CD1c-positive myeloid dendritic cell (primary cell): Measurements from ENCODE around the gene KMT5C.
"Not testable (repeated sequence)": the region's sequence is repeated elsewhere in the genome, so short reads cannot be mapped to it uniquely, and the experiment has no call there.

Experiments used
- DNase-seq: peaks from one replicate; pipeline ENCODE4 v3.0.0-alpha.2; 2016; ENCODE audit errors: extremely low spot score

Gene KMT5C

GRCh38 chr19:55319785-55320184 is 19.9 kb upstream of the KMT5C start:
- no peak for DNase-seq

DNA sequence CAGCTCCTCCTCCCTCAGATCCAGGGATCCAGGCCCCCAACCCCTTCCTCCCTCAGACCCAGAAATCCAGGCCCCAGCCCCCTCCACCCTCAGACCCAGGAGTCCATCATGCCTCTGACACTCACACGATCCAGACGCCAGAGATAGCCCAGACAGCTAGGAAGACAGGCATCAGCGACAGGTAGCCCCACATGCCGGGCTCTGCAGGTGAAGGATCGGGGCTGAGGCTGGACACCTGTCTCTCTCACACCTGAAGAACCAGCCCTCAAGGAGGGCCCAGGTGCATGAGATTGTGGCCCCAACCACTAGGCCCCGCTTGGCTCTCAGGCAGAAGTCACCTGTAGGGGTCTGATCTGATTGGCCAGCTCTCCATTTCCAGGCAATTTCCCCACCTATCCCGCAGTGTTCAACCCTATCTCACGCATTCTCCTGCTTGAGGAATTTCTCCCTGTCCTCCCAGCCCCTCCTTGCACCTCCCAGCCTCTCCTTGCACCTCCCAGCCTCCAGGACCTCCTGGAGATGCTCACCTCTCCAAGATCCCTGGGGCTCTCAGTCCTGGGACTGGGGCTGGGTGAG is 18.7 kb upstream of the KMT5C start:
- DNase-seq = no peak

- DNase-seq = peak; percentile 37
Observed at GRCh38 chr19:55321466-55322137, 18.1 kb upstream of the KMT5C start.

DNA sequence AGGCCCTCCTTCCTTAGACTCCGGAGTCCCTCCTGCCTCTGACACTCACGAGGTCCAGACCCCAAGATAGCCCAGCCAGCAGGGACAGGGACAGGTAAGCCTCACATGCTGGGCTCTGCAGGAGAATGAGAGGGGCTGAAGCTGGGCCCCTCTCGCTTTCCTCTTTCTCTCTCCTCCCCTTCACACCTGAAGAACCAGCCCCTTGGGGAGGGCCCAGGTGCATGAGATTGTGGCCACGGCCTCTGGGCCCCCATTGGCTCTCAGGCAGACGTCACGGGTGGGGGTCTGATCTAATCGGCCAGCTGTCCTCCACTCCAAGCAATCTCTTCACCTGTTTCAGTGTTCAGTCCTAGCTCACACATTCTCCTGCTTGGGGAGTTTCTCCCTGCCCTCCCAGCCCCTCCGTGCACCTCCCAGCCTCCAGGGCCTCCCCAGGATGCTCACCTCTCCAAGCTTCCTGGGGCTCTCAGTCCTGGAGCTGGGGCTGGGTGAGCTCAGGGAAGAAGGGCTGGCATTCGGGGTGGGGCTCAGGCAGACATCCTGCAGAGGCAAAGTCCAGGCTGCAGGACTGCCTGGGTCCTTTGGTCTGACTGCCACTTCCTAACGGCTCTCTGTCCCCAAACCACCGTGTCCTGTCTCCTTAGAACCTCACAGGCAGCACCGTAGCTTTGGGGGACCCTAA is 17.3 kb upstream of the KMT5C start:
- no peak for DNase-seq

DNA sequence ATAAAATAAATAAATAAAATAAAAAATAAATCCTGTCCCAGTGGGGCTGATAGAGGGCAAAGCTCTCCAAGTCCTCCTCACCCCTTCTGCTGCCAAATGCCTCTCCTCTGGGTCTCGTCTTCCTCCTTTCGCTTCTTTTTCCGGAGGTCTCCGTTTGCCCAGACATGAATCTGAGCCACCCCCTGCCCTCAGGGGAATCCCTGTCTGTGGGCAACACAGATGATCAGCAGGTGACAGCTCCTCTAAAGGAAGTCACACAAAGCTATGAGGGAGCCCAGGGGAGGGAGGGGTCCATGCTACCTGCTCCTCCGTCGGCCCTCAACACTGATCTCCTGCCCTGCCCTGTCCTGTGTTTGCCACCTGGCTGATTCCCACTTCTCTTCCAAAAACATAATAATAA is 15.0 kb upstream of the KMT5C start:
- DNase-seq = peak; percentile 25

- DNase-seq = peak; percentile 70
Observed at GRCh38 chr19:55325172-55325571, 14.5 kb upstream of the KMT5C start, which contains the start of gene TMEM150B. Gene TMEM150B, minus strand, starts transcription at chr19:55325341. Its CDS starts 4,305 bp downstream, at chr19:55321036.

DNA sequence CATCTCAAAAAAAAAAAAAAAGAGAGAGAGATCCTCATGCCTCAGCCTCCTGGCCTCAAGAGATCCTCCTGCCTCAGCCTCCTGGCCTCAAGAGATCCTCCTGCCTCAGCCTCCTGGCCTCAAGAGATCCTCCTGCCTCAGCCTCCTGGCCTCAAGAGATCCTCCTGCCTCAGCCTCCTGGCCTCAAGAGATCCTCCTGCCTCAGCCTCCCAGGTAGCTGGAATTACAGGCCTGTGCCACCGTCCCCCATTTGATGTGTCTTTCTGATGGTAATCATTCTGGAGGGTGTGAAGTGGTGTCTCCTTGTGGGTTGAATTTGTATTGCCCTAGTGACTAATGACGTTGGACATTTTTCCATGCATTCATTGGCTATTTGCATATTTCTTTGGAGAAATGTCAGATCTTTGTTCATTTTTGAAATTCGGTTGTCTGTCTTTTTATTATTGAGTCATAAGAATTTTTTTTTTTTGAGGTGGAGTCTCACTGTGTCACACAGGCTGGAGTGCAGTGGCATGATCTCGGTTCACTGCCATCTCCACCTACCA is 10.8 kb upstream of the KMT5C start:
- DNase-seq = peak; percentile 48

- DNase-seq = not testable (repeated sequence)
Observed at GRCh38 chr19:55329791-55330190, 9.9 kb upstream of the KMT5C start.

GRCh38 chr19:55333870-55334269 is 5.8 kb upstream of the KMT5C start:
- DNase-seq = no peak

GRCh38 chr19:55336101-55336500 is 3.6 kb upstream of the KMT5C start:
- no peak for DNase-seq

DNA sequence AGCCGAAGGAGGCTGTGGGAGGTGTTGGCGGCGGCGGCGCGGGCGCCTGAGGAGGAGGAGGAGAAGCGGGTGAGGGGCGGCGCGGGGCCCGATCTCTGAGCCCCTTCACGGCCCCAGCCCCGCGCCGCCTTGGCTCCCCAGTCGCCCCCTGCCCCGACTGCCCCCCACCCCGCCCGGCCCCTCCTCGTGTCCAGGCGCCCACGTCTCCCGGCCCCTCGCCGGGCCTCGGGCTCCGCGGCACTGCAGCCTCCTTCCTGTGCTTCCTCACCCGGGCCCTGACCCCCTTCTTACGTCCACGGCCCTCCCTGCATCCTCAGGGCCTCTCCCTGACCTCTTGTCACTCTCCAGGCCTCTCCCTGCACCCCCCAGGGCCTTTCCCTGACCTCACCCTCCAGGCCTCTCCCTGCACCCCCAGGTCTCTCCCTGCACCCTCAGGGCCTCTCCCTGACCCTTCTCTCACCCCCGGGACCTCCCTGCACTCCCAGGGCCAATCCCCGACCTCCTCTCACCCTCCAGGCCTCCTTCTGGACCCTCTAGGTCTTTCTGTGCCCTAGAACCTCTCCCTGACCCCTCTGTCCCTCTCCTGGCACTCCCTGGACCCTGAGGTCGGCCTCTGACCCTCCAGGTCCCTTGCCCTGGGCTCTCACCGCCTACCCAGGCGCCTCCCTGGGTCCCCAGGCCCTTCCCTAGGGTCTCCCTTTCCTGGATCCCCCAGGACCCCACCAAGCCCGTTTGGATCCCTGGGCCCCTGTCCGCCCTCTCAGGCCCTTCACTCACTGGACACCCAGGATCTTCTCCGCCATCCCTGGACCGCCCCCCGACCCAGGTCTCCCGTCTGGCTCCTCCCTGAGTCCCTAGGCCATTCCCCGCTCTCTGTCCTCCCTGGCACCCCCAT is 460 bp downstream of the KMT5C start:
- DNase-seq = no peak

- DNase-seq = no peak
Observed at GRCh38 chr19:55340784-55341147, 1.1 kb downstream of the KMT5C start.

DNA sequence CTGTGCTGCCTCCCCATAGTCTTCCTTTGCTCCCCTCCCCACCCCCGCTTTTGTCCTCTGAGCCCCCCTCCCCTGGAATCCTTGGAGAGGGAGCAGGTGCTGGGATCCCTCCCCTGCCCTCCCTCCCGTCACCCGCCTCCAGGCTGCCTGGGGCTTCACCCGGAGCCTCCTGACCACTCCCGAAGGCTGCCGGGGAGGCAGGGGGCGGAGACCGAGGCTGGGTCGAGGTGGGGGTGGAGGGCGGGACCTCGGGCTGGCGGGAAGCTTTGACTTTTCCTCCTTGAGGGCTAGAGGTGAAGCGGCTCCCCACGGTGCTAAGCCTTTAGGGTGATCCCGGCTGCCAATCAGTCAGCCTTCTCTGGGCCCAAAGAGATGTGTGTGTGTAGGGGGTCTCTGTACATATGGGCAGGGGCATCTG is 1.5 kb downstream of the KMT5C start:
- peak; percentile 85 for DNase-seq

- DNase-seq = no peak
Observed at GRCh38 chr19:55341595-55342531, 2.2 kb downstream of the KMT5C start.

DNA sequence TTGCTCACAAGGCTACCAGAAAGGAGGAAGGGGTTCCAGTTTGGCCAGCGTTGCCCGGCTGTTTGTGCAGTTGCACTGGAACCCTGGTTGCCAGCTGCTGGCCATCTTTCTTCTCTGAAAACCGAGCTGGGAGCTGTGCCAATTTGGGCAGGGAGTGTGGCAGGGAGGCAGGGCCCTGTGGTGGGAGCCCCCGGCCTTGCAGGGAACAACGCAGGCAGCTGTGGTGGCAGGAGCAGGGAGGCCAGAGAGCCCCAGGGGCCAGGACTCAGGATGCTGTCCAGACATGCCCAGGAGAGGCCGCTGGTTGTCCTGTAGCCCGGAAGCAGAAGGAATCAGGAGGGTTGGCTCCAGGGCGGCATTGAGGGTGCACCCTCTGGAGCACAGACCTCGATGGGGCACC is 4.8 kb downstream of the KMT5C start:
- no peak for DNase-seq

DNA sequence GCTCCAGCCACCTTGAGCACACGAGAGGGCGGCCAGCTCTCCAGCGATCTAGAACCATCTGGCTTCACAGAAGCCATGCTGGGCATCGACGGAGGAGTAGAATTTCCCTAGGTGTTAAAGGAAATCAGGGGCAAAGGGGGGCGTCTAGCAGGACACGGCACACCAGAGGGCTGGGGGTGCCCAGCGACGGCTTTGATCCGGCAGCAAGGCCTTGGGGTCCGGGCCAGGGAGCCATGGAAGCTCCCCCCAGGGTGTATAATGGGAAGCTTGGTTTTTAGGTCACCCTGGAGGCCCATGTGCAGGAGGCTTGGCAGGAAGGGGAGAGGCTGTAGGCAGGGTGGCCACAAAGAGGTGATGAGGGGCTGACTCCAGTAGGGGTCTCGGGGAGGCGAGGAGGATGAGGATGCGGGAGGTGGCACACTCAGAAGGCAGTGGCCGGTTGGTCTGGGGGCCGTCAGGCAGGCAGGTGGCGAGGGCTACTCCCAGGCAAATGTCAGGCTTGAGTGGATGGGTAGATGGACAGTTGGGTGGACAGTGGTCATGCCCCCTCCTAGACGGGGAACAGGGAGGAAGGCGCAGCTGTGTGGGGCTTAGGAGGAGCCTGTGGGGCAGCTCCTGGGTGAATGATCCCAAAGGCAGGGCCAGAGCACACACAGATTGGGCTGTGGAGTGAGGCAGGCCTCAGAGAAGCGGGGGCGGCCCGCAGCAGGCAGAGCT is 5.6 kb downstream of the KMT5C start:
- DNase-seq = no peak

DNA sequence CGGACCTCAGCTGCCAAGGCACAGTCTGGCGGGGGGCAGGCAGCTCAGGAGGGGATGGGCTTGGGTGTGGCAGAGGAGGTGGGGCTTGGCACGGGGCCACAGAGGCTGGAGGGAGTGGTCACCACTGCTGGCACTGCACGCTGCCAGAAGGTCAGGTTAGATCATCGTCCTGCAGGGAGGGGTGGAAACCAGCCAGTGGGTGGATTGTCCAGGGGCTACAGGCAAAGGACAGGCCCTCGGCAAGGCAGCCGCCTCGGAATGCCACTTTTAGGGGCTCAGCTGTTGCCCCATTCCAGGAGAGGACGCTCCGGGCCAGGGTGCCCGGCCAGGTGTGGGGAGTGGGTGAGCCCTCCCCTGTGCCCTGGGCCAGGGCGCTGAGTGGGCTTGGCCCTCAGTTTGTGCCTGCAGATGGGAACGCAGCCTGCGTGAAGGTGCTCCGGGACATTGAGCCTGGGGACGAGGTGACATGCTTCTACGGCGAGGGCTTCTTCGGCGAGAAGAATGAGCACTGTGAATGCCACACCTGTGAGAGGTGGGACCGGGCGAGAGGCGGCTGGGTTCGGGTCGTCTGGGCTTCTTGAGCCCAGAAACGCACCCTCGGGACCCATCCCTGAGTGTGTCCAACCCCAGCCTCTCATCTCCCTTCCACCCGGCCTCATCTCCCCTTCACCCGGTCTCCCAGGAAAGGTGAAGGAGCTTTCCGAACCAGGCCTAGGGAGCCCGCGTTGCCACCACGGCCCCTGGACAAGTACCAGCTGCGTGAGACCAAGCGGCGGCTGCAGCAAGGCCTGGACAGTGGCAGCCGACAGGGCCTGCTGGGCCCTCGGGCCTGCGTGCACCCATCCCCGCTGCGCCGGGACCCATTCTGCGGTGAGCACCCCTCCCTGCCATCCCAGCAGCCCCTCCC is 6.4 kb downstream of the KMT5C start:
- DNase-seq = no peak

GRCh38 chr19:55346725-55347441 is 7.2 kb downstream of the KMT5C start:
- DNase-seq = no peak
